A673 (cell line): Measurements from ENCODE around the gene BBS12.

ENCODE experiments used
- CTCF ChIP-seq: fragments of 300-800, 200-600 bp; sonication (generic); conservative IDR thresholded peaks from 2 replicates; pipeline ENCODE4 v1.5.1; 2017; ENCODE audit warnings: low read depth, mild to moderate bottlenecking, antibody characterized with exemption, low read length, moderate library complexity, mixed read lengths
- EZH2 ChIP-seq: fragments of 200-600 bp; sonication (generic); IDR thresholded peaks from 2 replicates; pipeline ENCODE4 v1.6.1; 2017; ENCODE audit warnings: borderline replicate concordance, low read depth, mild to moderate bottlenecking, mixed read lengths, antibody characterized with exemption, low read length; ENCODE audit not compliant: poor library complexity, severe bottlenecking

GRCh38 chr4:122700178-122700725 is 32.3 kb upstream of the BBS12 start:
- TF ChIP-seq CTCF = no peak
- no peak for TF ChIP-seq EZH2
